ENCODE results near the gene SIRT3. TPM values are rescaled to one million over a fixed set of nuclear protein-coding genes. Genes with fewer than 3 reads are reported as not detected.

Gene SIRT3
- total RNA-seq, 1 experiment from 2014 or later, result 13.9 TPM

GRCh38 chr11:283405-284104 is 47.4 kb upstream of the SIRT3 start:
- TF ChIP-seq CTCF (conservative IDR thresholded peaks at IDR 0.05), result no peak
- Histone ChIP-seq H4K8ac (replicated peaks; ENCODE audit: insufficient read length, low read depth, low read length) (no peak overlapping the region), H3K4ac (ENCODE audit: low read depth, low read length) (no peak overlapping the region), H3K4me2 (ENCODE audit: insufficient read depth, insufficient read length, low read length) (no peak overlapping the region), H3K23me2 (ENCODE audit: insufficient read length, low read depth, low read length, poor library complexity, severe bottlenecking) (peaks cover 5% of the 10 kb centered on the region), H3K27me3 (ENCODE audit: insufficient read depth, low read length) (peaks cover 7% of the 10 kb centered on the region; the same call in 1 of the 2 replicates), H2BK5ac (ENCODE audit: insufficient read length, low read length) (no peak overlapping the region), H3K9ac (ENCODE audit: extremely low read depth, insufficient read length, low read length) (no peak overlapping the region), H3K27ac (ENCODE audit: insufficient read length, low read depth, low read length) (no peak overlapping the region), H3T11ph (ENCODE audit: low read length) (no peak overlapping the region), H2AK5ac (ENCODE audit: insufficient read length, low read length) (no peak overlapping the region), H4K5ac (ENCODE audit: insufficient read length, low read depth, low read length) (no peak overlapping the region), H2AFZ (ENCODE audit: low read length) (no peak overlapping the region), H3K56ac (ENCODE audit: insufficient read length, low read depth, low read length) (no peak overlapping the region), H4K20me1 (ENCODE audit: control insufficient read depth, insufficient read depth, insufficient read length) (no peaks in the 10 kb centered on the region), H3K79me2 (ENCODE audit: insufficient read depth, low read length) (no peaks in the 10 kb centered on the region), H2BK12ac (ENCODE audit: insufficient read length, low read depth, low read length) (no peak overlapping the region), H3K9me3 (ENCODE audit: control insufficient read depth, low read depth, low read length) (no peaks in the 10 kb centered on the region), H3K23ac (ENCODE audit: insufficient read length, low read depth, low read length) (no peak overlapping the region), H3K18ac (ENCODE audit: insufficient read length, low read depth, low read length) (no peak overlapping the region), H2BK20ac (ENCODE audit: low read depth, low read length, poor library complexity, severe bottlenecking) (no peak overlapping the region), H2BK120ac (ENCODE audit: low read depth, low read length, poor library complexity, severe bottlenecking) (no peak overlapping the region), H3K79me1 (ENCODE audit: insufficient read depth, low read depth, low read length, poor library complexity, severe bottlenecking) (no peaks in the 10 kb centered on the region), H3K14ac (ENCODE audit: insufficient read depth, low read length) (no peak overlapping the region), H2BK15ac (ENCODE audit: low read depth, low read length) (no peak overlapping the region), H3K4me1 (ENCODE audit: insufficient read depth, low read length) (no peaks in the 10 kb centered on the region), H4K91ac (ENCODE audit: insufficient read length, low read depth, low read length) (no peak overlapping the region)
- H3K36me3 Mint-ChIP-seq (ENCODE audit: insufficient read depth in 1 of 3, low read depth in 3 of 3), result no peaks in the 10 kb centered on the region; a peak in 3 of 7 replicates
- peak overlapping the region in 1 of 2 experiments; percentile 57; a peak in 2 of 5 replicates for H3K4me3 Mint-ChIP-seq
- peaks cover 13% of the 10 kb centered on the region for H3K27me3 Mint-ChIP-seq (ENCODE audit: low read depth)
- peaks cover 25 to 33% of the 10 kb centered on the region in 2 experiments for H3K4me1 Mint-ChIP-seq
- DNase-seq, result no peak
- H3K27ac Mint-ChIP-seq, result peak overlapping the region in 2 of 3 experiments; percentile 62 to 68; a peak in 3 of 7 replicates
- no CpG with 5 or more reads among the region's 23 CpGs for WGBS (ENCODE audit: extremely low coverage, insufficient read length, low lambda C conversion rate)
- H3K9me3 Mint-ChIP-seq, result peaks cover 0 to 2% of the 10 kb centered on the region in 2 experiments; a peak in 1 of 5 replicates

Data from H9 (cell line).